ENCODE results near the gene TBC1D22A.

The TBC1D22A gene

DNA sequence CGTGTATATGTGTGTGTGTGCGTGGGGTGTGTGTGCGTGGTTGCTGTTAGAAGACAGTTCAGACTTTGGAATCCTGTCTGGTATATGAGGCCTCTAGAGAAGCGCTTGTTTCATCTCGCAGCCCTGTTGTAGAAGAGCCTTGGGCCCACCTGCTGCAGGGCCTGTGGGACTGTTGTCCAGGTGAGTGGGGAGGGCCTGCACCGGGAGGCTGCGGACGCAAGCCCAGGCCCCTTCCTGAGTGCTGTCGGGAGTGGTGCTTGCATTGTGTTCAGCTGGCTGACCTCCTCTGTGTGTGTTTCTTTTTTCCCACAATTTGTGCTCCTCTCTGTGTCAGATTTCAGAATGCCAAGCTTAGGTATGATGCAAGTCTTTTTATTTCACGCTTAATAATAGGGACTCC lies 128.4 kb downstream of the TBC1D22A start:
- no peak for DNase-seq (ENCODE audit: low spot score)

DNA sequence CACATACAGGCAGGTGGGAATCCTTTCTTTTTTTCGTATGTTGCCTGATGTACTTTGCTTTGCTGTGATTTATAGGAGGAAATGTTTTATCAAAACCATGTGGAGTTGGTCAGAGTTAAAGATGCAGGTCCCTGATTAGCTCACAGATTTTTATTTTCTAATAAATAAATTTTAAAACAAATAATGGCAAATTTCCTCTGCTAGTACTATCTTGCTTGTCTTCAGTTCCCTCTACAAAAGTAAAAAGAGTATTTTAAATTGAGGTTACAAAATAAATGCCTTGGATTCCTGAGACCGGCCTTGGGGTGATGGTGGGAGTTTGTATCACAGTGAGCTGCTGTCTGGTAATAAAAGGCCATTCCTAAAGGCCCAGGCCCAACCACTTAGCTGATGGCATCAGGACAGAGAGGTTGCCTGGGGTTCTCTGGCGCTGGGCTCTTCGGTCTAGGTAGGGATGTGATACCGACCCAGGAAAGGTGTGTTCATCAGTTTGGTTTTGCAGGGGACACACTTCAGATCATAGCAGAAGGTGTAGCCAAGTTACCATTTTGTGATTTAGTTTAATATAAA lies 129.0 kb downstream of the TBC1D22A start:
- no peak for DNase-seq (ENCODE audit: low spot score)

DNA sequence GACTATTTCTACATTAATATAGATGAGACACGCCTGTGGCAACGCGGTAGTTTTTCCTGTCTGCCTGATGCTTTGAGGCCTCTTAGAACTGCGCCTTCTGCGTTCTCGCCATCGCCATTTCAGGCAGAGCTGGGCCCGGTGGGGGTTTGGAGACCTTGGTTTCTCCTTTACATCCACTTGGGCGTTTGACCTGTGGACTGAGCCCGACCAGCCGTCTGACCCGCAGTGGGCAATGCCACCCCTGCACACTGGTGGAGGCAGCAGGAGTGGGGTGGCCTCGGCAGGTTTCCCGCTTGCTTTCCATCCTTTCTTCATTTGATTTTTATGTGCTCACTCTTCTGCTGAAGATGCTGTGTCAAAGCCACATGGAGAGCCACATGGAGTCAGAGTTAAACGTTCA lies 130.4 kb downstream of the TBC1D22A start:
- DNase-seq (ENCODE audit: low spot score), result no peak

DNA sequence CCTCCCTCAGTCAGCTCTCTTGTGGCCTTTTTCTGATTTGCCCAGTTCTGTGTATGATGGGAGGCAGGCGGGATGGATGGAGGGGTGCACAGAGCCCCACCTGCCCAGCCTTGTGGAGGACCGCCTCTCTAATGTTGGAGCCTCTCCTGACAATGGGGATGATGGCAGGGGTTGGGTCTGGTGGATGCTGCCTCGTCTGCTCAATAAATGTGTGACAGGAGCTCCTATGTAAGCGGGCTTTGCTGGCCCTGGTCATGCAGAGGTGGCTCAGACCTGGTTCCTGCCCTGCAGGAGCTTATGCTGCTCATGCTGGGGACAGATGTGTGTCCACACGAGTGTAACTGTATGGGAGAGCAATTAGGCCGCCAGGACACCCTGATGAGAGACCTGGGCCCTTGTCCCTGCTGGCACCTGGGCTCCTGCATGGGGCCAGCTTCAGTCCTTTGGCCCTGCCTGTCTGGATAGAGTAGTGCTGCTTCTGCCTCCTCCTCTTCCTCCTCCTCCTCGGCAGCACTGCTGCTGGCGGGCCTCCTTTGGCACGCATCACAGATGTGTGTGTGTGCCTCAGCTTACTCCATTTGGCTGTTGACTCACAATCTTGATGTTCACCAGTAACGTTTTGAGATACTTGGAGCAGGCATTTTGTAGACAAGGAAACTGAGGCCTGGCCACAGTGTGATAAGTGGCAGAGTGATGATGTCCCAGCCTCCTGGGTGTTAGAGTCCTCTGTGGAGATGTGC lies 131.0 kb downstream of the TBC1D22A start:
- no peak for DNase-seq (ENCODE audit: low spot score)

DNA sequence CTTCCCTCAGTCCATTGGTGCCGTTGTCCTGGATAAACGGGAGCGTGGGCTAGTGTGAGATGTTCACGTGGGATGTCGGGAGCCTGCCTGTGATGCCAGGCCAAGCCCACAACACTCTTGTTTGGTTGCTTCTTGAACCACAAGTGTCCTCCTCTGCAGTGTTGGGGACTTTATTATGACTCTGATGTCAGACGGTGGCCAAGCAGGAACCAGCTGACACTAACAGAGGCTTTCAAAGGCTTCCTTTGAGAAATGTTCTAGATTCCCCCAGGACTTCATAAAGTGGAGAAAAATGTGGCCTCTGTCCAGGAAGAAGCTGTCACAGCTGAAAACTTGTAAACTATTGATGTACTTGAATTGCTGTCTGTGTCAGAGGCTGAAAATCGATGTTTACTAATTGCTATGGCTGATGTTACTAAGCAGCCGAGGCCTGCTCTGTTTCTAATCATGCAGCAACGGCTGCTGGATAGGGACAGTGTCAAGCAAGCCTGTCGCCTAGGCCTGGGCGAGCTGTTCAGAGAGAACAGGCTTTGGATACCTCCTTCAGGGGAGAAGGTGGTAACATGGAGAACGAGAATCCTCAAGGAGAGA lies 131.7 kb downstream of the TBC1D22A start:
- DNase-seq (ENCODE audit: low spot score), result no peak

DNA sequence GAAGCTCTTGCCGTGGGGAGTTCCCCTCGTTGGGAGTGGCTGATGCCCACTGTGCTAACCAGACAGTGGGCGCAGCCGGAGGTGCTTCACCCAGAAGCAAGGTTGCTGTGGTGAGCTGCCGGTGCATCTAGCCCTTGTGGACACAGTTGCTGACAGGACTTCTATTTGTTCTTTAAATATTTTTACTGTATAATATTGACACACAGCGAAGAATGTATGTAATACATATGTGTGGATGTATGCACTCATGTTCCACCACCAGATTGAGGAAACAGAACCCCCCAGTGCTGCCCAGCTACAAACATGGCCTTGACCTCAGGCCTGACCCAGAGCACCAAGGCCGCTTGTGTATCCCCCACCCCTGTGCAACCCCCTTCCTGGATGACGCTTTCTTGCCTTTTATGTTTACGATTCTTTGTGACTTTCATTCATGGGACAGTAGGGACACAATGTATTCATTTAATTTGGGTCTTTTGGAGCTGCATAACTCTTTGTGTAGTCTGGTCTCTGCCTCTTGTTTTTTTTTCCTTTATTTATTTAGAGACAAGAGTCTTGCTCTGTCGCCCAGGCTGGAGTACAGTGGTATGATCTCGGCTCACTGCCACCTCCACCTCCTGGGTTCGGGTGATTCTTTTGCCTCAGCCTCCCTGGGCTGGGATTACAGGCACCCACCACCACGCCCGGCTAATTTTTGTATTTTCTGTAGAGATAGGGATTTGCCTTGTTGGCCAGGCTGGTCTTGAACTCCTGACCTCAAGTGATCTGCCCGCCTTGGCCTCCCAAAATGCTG lies 132.6 kb downstream of the TBC1D22A start:
- no peak for DNase-seq (ENCODE audit: low spot score)

DNA sequence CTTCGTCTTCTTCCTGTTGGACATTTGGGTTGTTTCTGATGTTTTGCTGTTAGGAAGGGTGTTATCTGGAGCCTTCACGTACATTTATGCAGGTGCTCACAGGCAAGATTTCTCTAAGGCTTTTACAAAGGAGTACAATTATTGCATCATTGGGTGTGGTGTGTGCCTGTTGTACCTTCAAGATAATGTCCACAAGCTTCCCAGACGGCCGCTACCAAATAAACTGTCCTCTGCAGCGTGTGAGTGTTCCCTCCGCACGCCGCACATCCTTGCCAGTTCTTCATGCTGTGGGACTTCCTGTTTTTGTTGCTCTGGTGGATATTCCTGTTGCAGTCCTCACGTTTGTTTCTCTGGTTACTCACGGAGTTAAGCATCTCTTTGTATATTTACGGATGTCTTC lies 133.3 kb downstream of the TBC1D22A start:
- no peak for DNase-seq (ENCODE audit: low spot score)

DNA sequence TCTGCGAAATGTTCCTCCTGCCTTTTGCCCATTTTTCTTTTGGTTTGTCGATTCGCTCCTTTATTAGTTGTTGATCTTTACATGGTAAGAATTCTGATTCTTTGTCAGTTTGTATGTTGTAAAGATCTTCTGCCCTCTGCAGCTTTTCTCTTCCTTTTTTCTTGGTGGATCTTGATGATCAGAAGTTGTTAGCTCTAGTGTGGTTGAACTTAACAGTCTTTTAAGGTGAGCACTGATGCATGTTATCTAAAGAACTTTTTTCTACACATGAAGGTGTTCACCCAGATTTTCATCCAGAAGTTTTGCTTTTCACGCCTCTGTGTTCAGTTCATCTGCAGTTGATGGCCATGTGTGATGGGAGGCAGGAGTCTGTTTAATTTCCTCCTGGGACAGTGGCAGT lies 133.7 kb downstream of the TBC1D22A start:
- no peak for DNase-seq (ENCODE audit: low spot score)

DNA sequence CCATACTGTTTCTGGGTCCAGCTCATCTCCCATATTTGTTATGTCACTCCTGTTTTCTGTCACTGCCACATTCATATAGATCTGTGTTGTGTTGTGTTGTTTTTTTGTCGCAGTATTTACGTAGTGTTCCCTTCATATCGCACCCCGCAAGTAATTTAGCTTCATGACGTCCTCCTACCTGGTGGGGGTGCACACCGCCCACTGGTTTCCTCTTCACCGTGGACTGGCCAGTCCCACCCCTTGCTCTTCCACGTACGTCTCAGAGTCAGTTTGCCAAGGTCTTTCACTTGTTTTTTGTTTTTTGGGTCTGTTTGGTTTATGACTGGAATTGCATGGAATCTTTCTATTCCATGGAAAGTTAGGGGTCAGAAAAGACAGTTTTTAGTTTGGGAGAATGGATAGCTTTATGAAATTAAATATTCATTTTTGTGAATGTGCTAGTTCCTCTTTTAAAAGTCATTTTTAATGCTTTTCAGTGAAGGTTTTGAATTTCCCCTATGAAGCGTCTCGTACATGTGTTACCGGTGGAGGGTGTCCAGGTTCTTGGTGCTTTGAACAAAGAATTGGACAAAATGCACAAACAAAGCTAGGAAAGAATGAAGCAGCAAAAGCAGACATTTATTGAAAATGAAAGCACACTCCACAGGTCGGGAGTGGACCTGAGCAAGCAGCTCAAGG lies 134.3 kb downstream of the TBC1D22A start:
- no peak for DNase-seq (ENCODE audit: low spot score)

DNA sequence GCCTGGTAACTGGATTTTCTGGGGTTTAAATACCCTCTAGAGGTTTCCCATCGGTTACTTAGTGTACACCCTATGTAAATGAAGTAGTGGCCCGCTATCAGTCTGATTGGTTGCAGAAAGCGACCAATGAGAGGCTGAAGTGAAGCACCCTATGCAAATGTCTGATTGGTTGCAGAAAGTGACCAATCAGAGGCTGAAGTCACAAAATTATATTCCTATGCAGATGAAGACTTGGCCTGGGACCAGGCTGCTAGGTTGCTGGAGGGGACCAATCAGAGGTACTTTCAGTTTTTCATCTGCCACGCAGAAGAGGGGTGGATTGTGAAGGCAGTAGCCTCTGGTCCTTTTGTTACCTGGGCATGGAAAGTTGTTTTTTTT lies 134.8 kb downstream of the TBC1D22A start:
- DNase-seq (ENCODE audit: low spot score), result peak; percentile 18

DNA sequence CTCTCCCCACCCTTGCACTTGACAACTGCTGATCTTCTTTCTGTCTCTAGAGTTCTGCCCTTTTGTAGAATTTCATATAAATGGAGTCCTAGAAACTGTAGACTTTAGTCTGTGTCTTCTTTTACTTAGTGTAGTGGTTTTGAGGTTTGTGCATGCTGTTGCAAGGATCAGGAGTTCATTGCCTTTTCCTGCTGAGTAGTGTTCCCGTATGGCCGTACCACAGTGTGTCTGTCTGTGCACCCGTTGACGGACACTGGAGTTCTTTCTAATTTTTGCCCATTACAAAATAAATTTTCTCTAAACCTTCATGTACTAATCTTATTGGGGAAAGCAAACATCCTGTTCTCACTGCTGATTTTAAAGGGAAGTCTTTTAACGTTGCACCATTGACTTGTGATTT lies 138.1 kb downstream of the TBC1D22A start:
- DNase-seq (ENCODE audit: low spot score), result no peak

DNA sequence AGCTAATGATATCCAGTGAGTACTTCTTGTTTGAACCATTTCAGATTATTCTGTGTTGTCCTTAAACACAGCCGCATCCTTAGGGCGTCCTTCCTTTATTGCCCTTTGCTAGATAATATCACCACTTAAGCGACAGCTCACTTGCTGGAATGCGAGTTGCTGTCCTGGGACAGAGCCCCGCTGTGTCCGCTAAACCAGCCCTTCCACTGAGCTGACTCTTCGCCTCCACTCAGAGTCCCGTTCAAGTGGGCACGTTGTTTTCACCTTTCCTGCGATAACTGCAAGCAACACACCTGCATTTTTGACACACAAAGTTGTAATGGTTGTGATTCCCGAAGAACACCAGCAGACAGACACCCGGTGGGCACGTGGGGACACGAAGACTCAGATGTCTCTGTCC lies 140.0 kb downstream of the TBC1D22A start:
- DNase-seq (ENCODE audit: low spot score), result no peak

DNA sequence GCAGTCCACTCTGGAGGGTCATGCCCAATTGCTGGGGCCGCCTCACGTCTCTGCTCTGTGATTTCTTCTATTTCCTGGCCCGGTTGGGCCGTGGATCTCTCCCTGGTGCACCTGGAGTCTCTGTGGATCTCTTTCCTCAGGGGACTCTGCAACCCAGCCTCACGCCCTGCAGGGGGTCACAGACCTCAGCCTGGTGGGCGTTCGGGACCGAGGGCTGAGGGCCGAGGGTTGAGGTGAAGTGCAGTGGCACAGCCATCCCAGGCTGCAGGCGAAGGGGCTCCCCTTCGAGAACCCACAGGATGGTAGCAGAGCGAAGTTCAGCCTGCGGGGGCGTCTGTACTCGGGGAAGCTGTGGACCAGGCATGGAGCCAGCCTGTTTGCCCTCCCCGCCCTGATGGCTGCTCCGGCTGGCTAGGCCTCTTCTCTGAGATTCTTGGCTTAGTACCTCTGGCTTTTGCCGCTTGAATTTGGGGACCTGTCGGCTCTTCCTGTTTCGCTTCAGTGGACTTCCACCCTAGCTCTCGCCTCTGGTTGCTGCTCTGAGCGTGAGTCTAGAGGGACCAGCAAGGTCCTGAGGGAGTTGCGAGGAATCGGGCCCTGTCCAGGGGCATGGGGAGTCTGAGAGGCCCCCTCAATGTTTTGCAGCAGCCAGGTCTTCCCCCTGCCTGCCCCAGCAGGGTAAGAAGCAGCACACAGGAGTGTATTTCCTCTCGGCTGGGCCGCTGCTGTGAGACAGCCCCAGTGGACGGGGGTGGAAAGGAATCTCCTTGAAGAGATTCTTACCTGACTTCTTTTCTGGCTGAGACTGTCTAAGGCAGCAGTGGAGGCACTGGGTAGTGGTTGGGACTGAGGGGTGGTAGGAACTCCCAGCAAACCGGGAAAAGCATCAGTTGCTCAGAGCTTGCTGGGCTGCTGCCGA lies 140.8 kb downstream of the TBC1D22A start:
- no peak for DNase-seq (ENCODE audit: low spot score)

DNA sequence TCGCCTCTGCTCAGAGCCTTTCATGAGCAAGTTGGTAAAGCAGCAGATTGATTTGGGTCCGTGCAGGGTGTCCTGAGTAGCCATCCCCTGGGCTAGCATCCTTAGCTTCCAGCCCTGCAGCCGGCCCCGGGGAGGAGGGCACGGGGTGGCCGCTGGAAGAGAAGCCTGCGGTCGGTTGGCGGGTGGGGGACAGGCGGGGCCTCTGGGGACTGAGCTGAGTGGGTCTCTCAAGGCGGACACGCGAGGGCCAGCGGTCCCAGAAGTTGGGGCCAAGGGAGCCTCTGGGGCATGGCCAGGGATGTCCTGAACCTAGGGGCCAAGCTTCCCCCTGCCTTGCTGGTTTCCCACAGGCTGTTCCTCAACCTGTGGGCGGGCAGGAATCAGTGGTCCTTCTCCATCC lies 143.0 kb downstream of the TBC1D22A start:
- no peak for DNase-seq (ENCODE audit: low spot score)

DNA sequence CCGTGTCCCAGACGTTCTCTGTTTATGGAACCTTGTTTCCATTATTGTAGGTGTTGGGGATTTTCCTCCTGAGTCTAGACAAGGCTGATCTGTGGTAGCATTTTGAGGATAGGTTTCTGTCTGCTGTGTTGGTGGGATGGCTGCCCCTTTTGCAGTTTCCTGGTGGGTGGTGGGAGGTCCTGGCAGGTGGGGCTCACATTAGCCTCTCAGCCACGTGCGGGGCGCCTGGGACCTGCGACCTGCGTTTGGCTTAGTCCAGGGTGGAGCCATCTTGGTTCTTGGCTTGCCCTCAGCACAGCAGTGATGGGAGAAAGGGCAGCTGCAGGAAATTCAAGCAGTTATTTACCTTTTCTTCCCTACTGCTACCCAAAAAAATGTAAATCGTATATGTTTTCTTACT lies 143.4 kb downstream of the TBC1D22A start:
- no peak for DNase-seq (ENCODE audit: low spot score)

DNA sequence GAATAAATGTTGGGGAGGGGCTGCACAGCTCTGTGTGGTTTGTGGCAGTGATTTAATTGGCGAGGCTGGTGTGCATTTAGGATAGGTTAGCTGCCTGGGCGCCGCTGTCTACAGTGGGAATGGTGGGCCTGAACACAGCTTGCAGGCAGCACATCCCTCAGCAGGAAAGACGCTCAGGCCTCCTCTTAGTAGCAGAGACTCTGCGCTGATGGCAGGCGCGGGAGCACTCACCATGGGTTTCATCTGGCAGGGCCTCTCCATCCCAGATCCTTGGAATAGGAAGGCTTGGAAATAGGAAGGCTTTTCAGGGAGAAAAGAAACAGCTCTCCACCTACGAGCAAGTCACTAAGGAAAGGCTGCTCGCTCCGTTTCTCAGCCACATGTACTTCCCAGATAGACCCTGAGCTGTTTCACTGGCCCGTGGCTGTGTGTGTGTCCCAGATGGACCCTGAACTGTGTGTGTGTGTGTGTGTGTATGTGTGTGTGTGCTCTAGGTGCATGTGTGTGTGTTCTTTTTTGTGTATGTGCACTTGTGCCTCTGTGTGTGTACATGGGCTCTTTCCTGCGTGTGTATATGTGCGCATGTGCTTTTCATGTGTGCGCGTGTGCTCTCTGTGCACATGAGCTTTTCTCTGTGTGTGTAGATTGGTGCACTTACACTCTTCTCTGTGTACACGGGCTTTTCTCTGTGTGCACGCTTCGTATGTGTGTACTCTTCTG lies 144.0 kb downstream of the TBC1D22A start:
- no peak for DNase-seq (ENCODE audit: low spot score)

DNA sequence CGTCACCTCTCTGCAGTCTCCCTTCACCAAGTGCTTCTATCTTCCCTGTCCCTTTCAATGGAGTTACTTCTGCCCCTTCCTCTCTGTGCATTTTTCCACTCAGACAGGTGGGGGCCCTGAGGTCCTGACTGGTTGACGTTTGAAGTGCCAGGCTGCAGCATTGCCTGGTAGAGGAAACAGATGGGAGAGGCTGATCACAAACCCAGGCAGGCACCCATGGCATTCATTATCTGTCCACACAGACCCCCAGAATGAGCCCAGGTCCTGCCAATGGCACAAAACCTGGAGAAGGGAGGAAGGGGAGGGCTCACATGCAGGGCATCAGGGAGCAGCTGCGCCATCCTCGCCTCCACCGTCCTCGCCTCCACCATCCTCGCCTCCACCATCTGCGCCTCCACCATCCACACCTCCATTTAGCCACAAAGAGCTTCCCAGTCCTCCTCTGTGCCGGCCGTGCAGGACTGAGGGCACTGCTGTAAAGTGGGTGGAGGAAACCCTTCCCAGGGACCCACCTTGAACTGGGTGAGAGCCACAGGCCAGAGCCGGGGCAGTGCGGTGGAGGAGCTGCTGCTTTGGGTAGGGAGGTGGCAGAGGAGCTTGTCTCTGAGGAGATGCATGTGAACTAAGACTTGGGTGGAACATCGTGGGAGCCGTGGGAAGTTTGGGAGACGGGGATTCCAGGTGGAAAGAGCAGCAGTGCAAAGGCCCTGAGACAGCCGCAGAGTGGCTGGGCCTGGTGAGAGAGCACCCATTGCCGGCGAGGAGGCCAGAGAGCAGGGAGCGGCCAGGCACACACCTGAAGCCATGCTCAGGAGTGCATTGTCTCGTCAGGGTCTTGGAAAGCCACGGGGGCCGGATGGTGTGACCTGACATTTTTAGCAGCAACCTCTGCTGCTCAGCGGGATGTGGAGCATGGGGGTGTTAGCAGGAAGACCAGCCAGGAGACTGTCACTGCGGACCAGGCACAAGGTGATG lies 145.1 kb downstream of the TBC1D22A start:
- no peak for DNase-seq (ENCODE audit: low spot score)

DNA sequence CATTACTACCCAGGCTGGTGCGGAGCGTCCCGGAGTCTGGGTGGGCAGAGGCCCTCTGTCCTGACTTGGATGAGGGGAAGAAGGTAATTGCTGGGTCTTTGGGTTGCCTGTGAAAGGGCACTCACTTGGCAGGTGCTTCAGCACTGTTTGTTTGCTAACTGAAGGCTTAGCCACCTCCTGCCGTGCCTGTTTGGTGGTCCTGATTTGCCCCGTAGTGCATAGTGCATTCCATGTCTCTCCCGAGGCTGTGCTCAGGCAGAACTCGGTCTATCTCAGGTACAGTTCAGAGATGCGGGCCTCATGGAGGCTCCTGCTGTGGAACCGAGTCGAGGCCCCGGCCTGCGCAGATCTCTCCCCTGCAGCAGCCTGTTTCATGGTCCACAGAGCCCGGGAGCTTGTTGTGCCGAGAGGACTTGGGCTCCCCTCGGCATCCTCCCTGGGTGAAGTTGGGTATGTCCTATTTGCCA lies 146.2 kb downstream of the TBC1D22A start:
- DNase-seq (ENCODE audit: low spot score), result no peak
